HepG2 (cell line): ENCODE results near the gene NRSN2. TPM values are rescaled to one million over a fixed set of nuclear protein-coding genes. Genes with fewer than 3 reads are reported as not detected.

Experiments
- ARNT2 ChIP-seq: sonication (generic); formaldehyde crosslinking; IDR thresholded peaks from 2 replicates; pipeline ENCODE4 v1.8.0; 2022; ENCODE audit warnings: mild to moderate bottlenecking, low read depth, missing genetic modification reagents, moderate library complexity
- BRD4 ChIP-seq: sonication (generic); formaldehyde crosslinking; IDR thresholded peaks from 2 replicates; pipeline ENCODE4 v1.4.0; 2020; ENCODE audit warnings: missing genetic modification reagents
- CENPX ChIP-seq: sonication (generic); formaldehyde crosslinking; IDR thresholded peaks from 2 replicates; pipeline ENCODE4 v1.9.0; 2021; ENCODE audit warnings: mild to moderate bottlenecking, missing genetic modification reagents, moderate library complexity
- ETV6 ChIP-seq: sonication (generic); formaldehyde crosslinking; conservative IDR thresholded peaks from 2 replicates; pipeline ENCODE4 v1.4.0; 2020; ENCODE audit warnings: missing genetic modification reagents
- GLMP ChIP-seq: sonication (generic); formaldehyde crosslinking; IDR thresholded peaks from 2 replicates; pipeline ENCODE4 v1.9.0; 2021; ENCODE audit warnings: missing genetic modification reagents, mild to moderate bottlenecking, borderline replicate concordance
- HDAC6 ChIP-seq: fragments of 200-600 bp; sonication (generic); IDR thresholded peaks from 2 replicates; pipeline ENCODE4 v1.7.0; 2017; ENCODE audit warnings: mild to moderate bottlenecking, antibody characterized with exemption, low read length, low read depth
- MLXIP ChIP-seq: sonication (generic); formaldehyde crosslinking; IDR thresholded peaks from 2 replicates; pipeline ENCODE4 v1.9.0; 2021; ENCODE audit warnings: missing genetic modification reagents, borderline replicate concordance
- NONO ChIP-seq, 2 experiments: fragments of 450-650 bp in 1 of 2; sonication (generic) in 1 of 2; formaldehyde crosslinking in 1 of 2; IDR thresholded peaks in 1 of 2; conservative IDR thresholded peaks in 1 of 2; 2 replicates each; pipeline versions ENCODE4 v1.6.1 to v1.8.0; 2017 to 2022; ENCODE audit warnings: mild to moderate bottlenecking in 1 of 2, missing genetic modification reagents in 1 of 2, moderate library complexity in 1 of 2
- PAF1 ChIP-seq: IDR thresholded peaks from 2 replicates; pipeline ENCODE4 v1.6.1; 2016; ENCODE audit warnings: missing genetic modification reagents, missing compliant biosample characterization
- PHF21A ChIP-seq: sonication (generic); formaldehyde crosslinking; IDR thresholded peaks from 2 replicates; pipeline ENCODE4 v1.5.0; 2020; ENCODE audit warnings: mild to moderate bottlenecking, missing genetic modification reagents
- PRPF4 ChIP-seq: fragments of 200-400 bp; formaldehyde crosslinking; IDR thresholded peaks from 2 replicates; pipeline ENCODE4 v1.6.1; 2016; ENCODE audit warnings: low read length, low read depth; ENCODE audit not compliant: poor library complexity, severe bottlenecking
- RELA ChIP-seq: sonication (generic); formaldehyde crosslinking; IDR thresholded peaks from 2 replicates; pipeline ENCODE4 v1.4.0; 2020; ENCODE audit warnings: missing genetic modification reagents
- RXRB ChIP-seq: IDR thresholded peaks from 2 replicates; pipeline ENCODE4 v1.6.1; 2016; ENCODE audit warnings: borderline replicate concordance, missing genetic modification reagents, missing compliant biosample characterization
- TP53 ChIP-seq: sonication (generic); formaldehyde crosslinking; conservative IDR thresholded peaks from 2 replicates; pipeline ENCODE4 v1.4.0; 2020; ENCODE audit warnings: missing genetic modification reagents
- XRCC5 ChIP-seq: fragments of 200-400 bp; formaldehyde crosslinking; optimal IDR thresholded peaks from 2 replicates; pipeline ENCODE3; 2017; ENCODE audit warnings: mild to moderate bottlenecking, low read length
- ZFP37 ChIP-seq: sonication (generic); formaldehyde crosslinking; IDR thresholded peaks from 2 replicates; pipeline ENCODE4 v1.4.0; 2020; ENCODE audit warnings: missing genetic modification reagents, borderline replicate concordance
- ZFYVE20 ChIP-seq: sonication (generic); formaldehyde crosslinking; IDR thresholded peaks from 2 replicates; pipeline ENCODE4 v1.8.0; 2023; ENCODE audit warnings: low read depth, mild to moderate bottlenecking, moderate library complexity, missing genetic modification reagents, borderline replicate concordance
- ZNF12 ChIP-seq: sonication (generic); formaldehyde crosslinking; IDR thresholded peaks from 2 replicates; pipeline ENCODE4 v1.5.0; 2020; ENCODE audit warnings: missing genetic modification reagents
- ZNF20 ChIP-seq: sonication (generic); formaldehyde crosslinking; IDR thresholded peaks from 2 replicates; pipeline ENCODE4 v1.4.0; 2020; ENCODE audit warnings: mild to moderate bottlenecking, moderate library complexity, missing genetic modification reagents
- ZNF678 ChIP-seq: sonication (generic); formaldehyde crosslinking; IDR thresholded peaks from 2 replicates; pipeline ENCODE4 v1.4.0; 2020; ENCODE audit warnings: mild to moderate bottlenecking, missing genetic modification reagents
- ZNF850 ChIP-seq: sonication (generic); formaldehyde crosslinking; conservative IDR thresholded peaks from 2 replicates; pipeline ENCODE4 v1.9.0; 2021; ENCODE audit warnings: mild to moderate bottlenecking, missing genetic modification reagents
- ZSCAN12 ChIP-seq: sonication (generic); formaldehyde crosslinking; IDR thresholded peaks from 2 replicates; pipeline ENCODE4 v1.9.0; 2021; ENCODE audit warnings: mild to moderate bottlenecking, missing genetic modification reagents
- ZXDC ChIP-seq: sonication (generic); formaldehyde crosslinking; IDR thresholded peaks from 2 replicates; pipeline ENCODE4 v1.5.0; 2020; ENCODE audit warnings: mild to moderate bottlenecking, missing genetic modification reagents
- polyA plus RNA-seq, 8 experiments: library from polyadenylated mRNA; depleted of rRNA in 3 of 8; stranded (reverse) in 7 of 8; unstranded in 1 of 8; fragments of >200 nt; fragmentation: Illumina TruSeq in 4 of 8; extraction: Trizol in 4 of 8; gene quantifications; 2 replicates each; pipeline versions ENCODE4 v1.2.1 to v1.2.3, GENCODE V29; 2011 to 2016; ENCODE audit warnings: low read depth in 4 of 8, missing spikeins in 1 of 8, mixed read lengths in 1 of 8; ENCODE audit not compliant: insufficient read depth in 1 of 8
- total RNA-seq, 5 experiments: library from RNA; depleted of rRNA; stranded (reverse); fragments of >200 nt; fragmentation: Illumina TruSeq; extraction: Trizol; gene quantifications; 2 replicates each; pipeline ENCODE4 v1.2.3, GENCODE V29; 2016; ENCODE audit warnings: low read depth in 1 of 5
- TF ChIP-seq, protein P1 (sequence below): sonication (generic); formaldehyde crosslinking; IDR thresholded peaks from 2 replicates; pipeline ENCODE4 v1.8.1; 2023; ENCODE audit warnings: mild to moderate bottlenecking, missing genetic modification reagents, borderline replicate concordance

The NRSN2 gene
- total and polyA plus RNA-seq, 2 of the 13 experiments (the other 11 are each of a cell fraction or from before 2014, with no cell fraction given) = 32.3 to 49.4 TPM

- no peak for TF ChIP-seq ZXDC (CRISPR knock-in tag)
- no peak; the same call in 1 of the 2 replicates for TF ChIP-seq BRD4 (CRISPR knock-in tag)
- no peak for TF ChIP-seq TP53
- TF ChIP-seq ZNF850 (CRISPR knock-in tag) = no peak
- no peak for TF ChIP-seq PAF1
- TF ChIP-seq RELA = no peak
- TF ChIP-seq RXRB (CRISPR knock-in tag) = no peak
- no peak for TF ChIP-seq CENPX
- TF ChIP-seq ZNF678 (CRISPR knock-in tag) = peak; percentile 47; the same call in 1 of the 2 replicates
- no peak for TF ChIP-seq MLXIP
- TF ChIP-seq ETV6 (CRISPR knock-in tag) = no peak
- TF ChIP-seq ZFYVE20 (CRISPR knock-in tag) = no peak
- no peak for TF ChIP-seq XRCC5
- no peak for TF ChIP-seq NONO (IDR thresholded peaks at IDR 0.05)
- TF ChIP-seq NONO (CRISPR knock-in tag; conservative IDR thresholded peaks at IDR 0.05) = no peak
- TF ChIP-seq HDAC6 = no peak
- TF ChIP-seq, protein P1, sequence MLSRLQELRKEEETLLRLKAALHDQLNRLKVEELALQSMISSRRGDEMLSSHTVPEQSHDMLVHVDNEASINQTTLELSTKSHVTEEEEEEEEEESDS (CRISPR knock-in tag) = 0 out of 2 replicates have a peak, but pooled peaks have one; percentile 38
- no peak for TF ChIP-seq ZSCAN12 (CRISPR knock-in tag)
- no peak for TF ChIP-seq ZNF20
- no peak for TF ChIP-seq PHF21A (CRISPR knock-in tag)
- TF ChIP-seq GLMP (CRISPR knock-in tag) = no peak
- no peak for TF ChIP-seq ARNT2 (CRISPR knock-in tag)
- peak; percentile 65; the same call in 1 of the 2 replicates for TF ChIP-seq ZNF12 (CRISPR knock-in tag)
- no peak for TF ChIP-seq ZFP37 (CRISPR knock-in tag)
- peak; percentile 70 for TF ChIP-seq PRPF4
Measured at GRCh38 chr20:373171-373890, 26.4 kb downstream of the NRSN2 start (continued).
